Left lung (tissue), 10 donors: ENCODE measurements around the gene SUCLG2. TPM values are rescaled to one million over a fixed set of nuclear protein-coding genes. Genes with fewer than 3 reads are reported as not detected.

Experiments
- ATAC-seq: fragments of 200-7000 bp; cut with Tn5 transposase; one replicate; pipeline ENCODE4 v1.9.1; 2020; ENCODE audit warnings: moderate library complexity
- DNase-seq, 4 donors: peaks; one replicate each; pipeline ENCODE4 v3.0.0-alpha.2; 2013 to 2020
- H3K27ac ChIP-seq, 2 donors: fragments of 200-600 bp; sonication (generic) in 1 of 2; one replicate each; pipeline versions ENCODE4 v1.5.0 to v1.8.0; 2020 to 2021
- H3K27me3 ChIP-seq, 2 donors: fragments of 200-600 bp; sonication (generic) in 1 of 2; one replicate each; pipeline versions ENCODE4 v1.5.0 to v1.8.0; 2020 to 2021
- H3K36me3 ChIP-seq, 2 donors: fragments of 200-600 bp; sonication (generic) in 1 of 2; one replicate each; pipeline versions ENCODE4 v1.5.0 to v1.8.0; 2020 to 2021
- H3K4me1 ChIP-seq, 2 donors: fragments of 200-600 bp; one replicate each; pipeline ENCODE4 v1.8.0; 2021
- H3K4me3 ChIP-seq, 2 donors: fragments of 200-600 bp; sonication (generic) in 1 of 2; one replicate each; pipeline versions ENCODE4 v1.5.0 to v1.8.0; 2020 to 2021; ENCODE audit warnings: mild to moderate bottlenecking in 1 of 2
- H3K9me3 ChIP-seq, 2 donors: fragments of 200-600 bp; sonication (generic) in 1 of 2; one replicate each; pipeline versions ENCODE4 v1.5.0 to v1.8.0; 2020 to 2021
- CTCF ChIP-seq, 2 donors: fragments of 200-600 bp; sonication (generic) in 1 of 2; IDR thresholded peaks; one replicate each; pipeline versions ENCODE4 v1.5.0 to v1.8.0; 2021; ENCODE audit warnings: antibody characterized with exemption in 2 of 2
- intact Hi-C, 2 donors: fragments of 100-400 bp; cut with DNase I; formaldehyde crosslinking; loops; one replicate each; pipeline versions ENCODE4 v1.11.2 to v1.14.2; 2022
- polyA plus RNA-seq, 6 donors: library from polyadenylated mRNA; unstranded; fragments of 120-200 nt; gene quantifications; one replicate each; pipeline ENCODE4 v1.2.1, GENCODE V29; 2013; ENCODE audit not compliant: insufficient read length in 6 of 6
- total RNA-seq, 2 donors: library from RNA; stranded (reverse); fragmentation: NEBNext Ultra II Directional; extraction: Animal tissue kit (Norgen Biotek cat#: 25700); gene quantifications; one replicate each; pipeline ENCODE4 v1.2.1, GENCODE V29; 2021
- donor health status: DM: no; HTN: yes; CAD: no.
- donor health status: DM: no; HTN: no; CAD: no.

Gene SUCLG2
- total and polyA plus RNA-seq, 8 donors = 52.7 to 74.1 (median 60.0) TPM

GRCh38 chr3:67620869-67621268 lies 33.5 kb downstream of the SUCLG2 start:
- no peak for TF ChIP-seq CTCF (IDR thresholded peaks at IDR 0.05)
- no peak overlapping the region for H3K27ac ChIP-seq
- no peak overlapping the region for H3K4me3 ChIP-seq
- no peaks in the 10 kb centered on the region for H3K9me3 ChIP-seq
- intact Hi-C loops = no loop called here
- no peaks in the 10 kb centered on the region for H3K4me1 ChIP-seq
- no peak for DNase-seq
- ATAC-seq = no peak
- H3K27me3 ChIP-seq = no peaks in the 10 kb centered on the region
- H3K36me3 ChIP-seq = peaks cover 0 to 12% of the 10 kb centered on the region in 2 donors

GRCh38 chr3:67619991-67620390 lies 34.4 kb downstream of the SUCLG2 start:
- no peak for TF ChIP-seq CTCF (IDR thresholded peaks at IDR 0.05)
- Histone ChIP-seq H3K4me3 (no peak overlapping the region), H3K36me3 (peaks cover 0 to 12% of the 10 kb centered on the region in 2 donors), H3K27me3 (no peaks in the 10 kb centered on the region), H3K27ac (no peak overlapping the region), H3K9me3 (no peaks in the 10 kb centered on the region), H3K4me1 (no peaks in the 10 kb centered on the region)
- ATAC-seq (no peak), DNase-seq (no peak)
- intact Hi-C loops = no loop called here

- TF ChIP-seq CTCF (IDR thresholded peaks at IDR 0.05) = no peak
These were observed 36.9 kb downstream of the SUCLG2 start for GRCh38 chr3:67617518-67617917.

GRCh38 chr3:67616046-67616445 lies 38.4 kb downstream of the SUCLG2 start:
- H3K4me3 ChIP-seq = no peak overlapping the region
- no peaks in the 10 kb centered on the region for H3K4me1 ChIP-seq
- H3K9me3 ChIP-seq = no peaks in the 10 kb centered on the region
- ATAC-seq = no peak
- H3K27ac ChIP-seq = no peak overlapping the region
- no peak for TF ChIP-seq CTCF (IDR thresholded peaks at IDR 0.05)
- no peak for DNase-seq
- no peaks in the 10 kb centered on the region for H3K27me3 ChIP-seq
- peaks cover 0 to 4% of the 10 kb centered on the region in 2 donors for H3K36me3 ChIP-seq
- intact Hi-C loops = no loop called here

More at GRCh38 chr3:67617518-67617917, 36.9 kb downstream of the SUCLG2 start:
- no peak for ATAC-seq
- Histone ChIP-seq H3K36me3 (peaks cover 0 to 4% of the 10 kb centered on the region in 2 donors), H3K4me1 (no peaks in the 10 kb centered on the region), H3K4me3 (no peak overlapping the region), H3K9me3 (no peaks in the 10 kb centered on the region), H3K27ac (no peak overlapping the region), H3K27me3 (no peaks in the 10 kb centered on the region)
- no peak for DNase-seq
- intact Hi-C loops = no loop called here

GRCh38 chr3:67614195-67614594 lies 40.2 kb downstream of the SUCLG2 start:
- H3K4me1 ChIP-seq = no peaks in the 10 kb centered on the region
- no peaks in the 10 kb centered on the region for H3K27me3 ChIP-seq
- no peak for ATAC-seq
- H3K4me3 ChIP-seq = no peak overlapping the region
- TF ChIP-seq CTCF (IDR thresholded peaks at IDR 0.05) = no peak
- no peak for DNase-seq
- no peak overlapping the region for H3K27ac ChIP-seq
- peaks cover 0 to 1% of the 10 kb centered on the region in 2 donors for H3K36me3 ChIP-seq
- H3K9me3 ChIP-seq = no peaks in the 10 kb centered on the region
- intact Hi-C loops = no loop called here
